Liver (tissue), 9 donors: ENCODE data around the gene SLC35B1. TPM values are rescaled to one million over a fixed set of nuclear protein-coding genes. Genes with fewer than 3 reads are reported as not detected.

Experiments used
- DNase-seq: peaks from one replicate; pipeline ENCODE4 v3.0.0-alpha.2; 2017; ENCODE audit warnings: low spot score
- H3K27ac ChIP-seq, 2 donors: one replicate each; pipeline ENCODE4 v1.7.0; 2013; ENCODE audit warnings: inconsistent platforms in 2 of 2, low read length in 2 of 2, control low read depth in 1 of 2, low read depth in 1 of 2, mild to moderate bottlenecking in 1 of 2
- H3K27me3 ChIP-seq, 4 donors: one replicate each; pipeline versions ENCODE4 v1.6.1 to v1.7.0; 2013; ENCODE audit warnings: low read length in 3 of 4, inconsistent platforms in 1 of 4, mild to moderate bottlenecking in 1 of 4, moderate library complexity in 1 of 4; ENCODE audit not compliant: control insufficient read depth in 4 of 4, insufficient read depth in 4 of 4
- H3K36me3 ChIP-seq, 4 donors: one replicate each; pipeline versions ENCODE4 v1.6.1 to v1.7.0; 2013; ENCODE audit warnings: low read length in 3 of 4, mild to moderate bottlenecking in 3 of 4, low read depth in 1 of 4, moderate library complexity in 1 of 4; ENCODE audit not compliant: control insufficient read depth in 4 of 4, insufficient read depth in 3 of 4
- H3K4me1 ChIP-seq, 4 donors: one replicate each; pipeline versions ENCODE4 v1.6.1 to v1.7.0; 2013; ENCODE audit warnings: low read length in 3 of 4, mild to moderate bottlenecking in 3 of 4, moderate library complexity in 1 of 4; ENCODE audit not compliant: control insufficient read depth in 4 of 4, insufficient read depth in 4 of 4
- H3K4me3 ChIP-seq, 3 donors: one replicate each; pipeline versions ENCODE4 v1.6.1 to v1.7.0; 2013; ENCODE audit warnings: low read length in 3 of 3, control low read depth in 1 of 3, low read depth in 1 of 3, mild to moderate bottlenecking in 1 of 3
- H3K9ac ChIP-seq, 2 donors: one replicate each; pipeline ENCODE4 v1.7.0; 2013; ENCODE audit warnings: low read length in 2 of 2, mild to moderate bottlenecking in 2 of 2, moderate library complexity in 2 of 2, control low read depth in 1 of 2, low read depth in 1 of 2
- H3K9me3 ChIP-seq, 4 donors: one replicate each; pipeline versions ENCODE4 v1.6.1 to v1.7.0; 2013; ENCODE audit warnings: low read length in 3 of 4; ENCODE audit not compliant: control insufficient read depth in 4 of 4
- ATF3 ChIP-seq: IDR thresholded peaks from 2 replicates; pipeline ENCODE4 v1.6.1; 2016; ENCODE audit warnings: antibody characterized with exemption
- EGR1 ChIP-seq, 2 donors: IDR thresholded peaks; 2 replicates each; pipeline ENCODE4 v1.6.1; 2016 to 2018; ENCODE audit warnings: antibody characterized with exemption in 2 of 2, low read depth in 2 of 2
- FOXA1 ChIP-seq: IDR thresholded peaks from 2 replicates; pipeline ENCODE4 v1.6.1; 2016; ENCODE audit warnings: antibody characterized with exemption
- FOXA2 ChIP-seq: IDR thresholded peaks from 2 replicates; pipeline ENCODE4 v1.6.1; 2016; ENCODE audit warnings: antibody characterized with exemption
- GABPA ChIP-seq, 2 donors: IDR thresholded peaks in 1 of 2; conservative IDR thresholded peaks in 1 of 2; 2 replicates each; pipeline ENCODE4 v1.6.1; 2016; ENCODE audit warnings: antibody characterized with exemption in 2 of 2, mild to moderate bottlenecking in 1 of 2, moderate library complexity in 1 of 2
- HNF4A ChIP-seq, 2 donors: conservative IDR thresholded peaks; 2 replicates each; pipeline ENCODE4 v1.6.1; 2016; ENCODE audit warnings: antibody characterized with exemption in 2 of 2, mild to moderate bottlenecking in 2 of 2
- HNF4G ChIP-seq: IDR thresholded peaks from 2 replicates; pipeline ENCODE4 v1.6.1; 2016; ENCODE audit warnings: antibody characterized with exemption
- JUND ChIP-seq, 2 donors: IDR thresholded peaks; 2 replicates each; pipeline ENCODE4 v1.6.1; 2016; ENCODE audit warnings: antibody characterized with exemption in 2 of 2
- NR2F2 ChIP-seq: IDR thresholded peaks from 2 replicates; pipeline ENCODE4 v1.6.1; 2016; ENCODE audit warnings: antibody characterized with exemption
- REST ChIP-seq: IDR thresholded peaks from 2 replicates; pipeline ENCODE4 v1.6.1; 2016; ENCODE audit warnings: antibody characterized with exemption, mild to moderate bottlenecking
- RXRA ChIP-seq, 2 donors: IDR thresholded peaks; 2 replicates each; pipeline ENCODE4 v1.6.1; 2017 to 2018; ENCODE audit warnings: antibody characterized with exemption in 2 of 2, mild to moderate bottlenecking in 1 of 2
- SP1 ChIP-seq: IDR thresholded peaks from 2 replicates; pipeline ENCODE4 v1.6.1; 2018; ENCODE audit warnings: antibody characterized with exemption, mild to moderate bottlenecking
- TAF1 ChIP-seq: conservative IDR thresholded peaks from 2 replicates; pipeline ENCODE4 v1.6.1; 2016; ENCODE audit warnings: antibody characterized with exemption, mild to moderate bottlenecking
- YY1 ChIP-seq: IDR thresholded peaks from 2 replicates; pipeline ENCODE4 v1.6.1; 2016; ENCODE audit warnings: antibody characterized with exemption, mild to moderate bottlenecking
- ZBTB33 ChIP-seq: IDR thresholded peaks from 2 replicates; pipeline ENCODE4 v1.6.1; 2016; ENCODE audit warnings: antibody characterized with exemption
- WGBS: extraction: QIAGEN DNeasy Blood & Tissue Kit; methylation state at CpG from one replicate; pipeline ENCODE4 v1.1.7; 2013; 5-methylcytosine and 5-hydroxymethylcytosine counted together
- polyA plus RNA-seq, 2 donors: library from polyadenylated mRNA; stranded (reverse) in 1 of 2; unstranded in 1 of 2; fragments of 200-250 nt in 1 of 2; fragments of >200 nt in 1 of 2; fragmentation: Nextera tagmentation in 1 of 2; extraction: Ambion mirVana in 1 of 2; gene quantifications; one replicate each; pipeline versions ENCODE4 v1.2.1 to v1.2.3, GENCODE V29; 2013 to 2015
- total RNA-seq, 2 donors: library from RNA; depleted of rRNA; stranded (reverse); fragments of >200 nt; gene quantifications; one replicate each; pipeline ENCODE4 v1.2.3, GENCODE V29; 2014
- TF ChIP-seq, protein P1 (sequence below): fragments of 150-350 bp; IDR thresholded peaks from 2 replicates; pipeline ENCODE4 v1.5.1; 2017; ENCODE audit warnings: improper control_type of control experiment, low read depth, low read length; ENCODE audit not compliant: missing input control
- TF ChIP-seq, protein P2 (sequence below): IDR thresholded peaks from 2 replicates; pipeline ENCODE4 v1.6.1; 2016; ENCODE audit warnings: antibody characterized with exemption
- donor health status: healthy.
- donor health status: healthy.
- donor health status: healthy.
- donor health status: healthy.
- donor health status: healthy.

Gene SLC35B1
- total and polyA plus RNA-seq, 4 donors, result 29.8 to 90.1 (median 76.8) TPM

- Histone ChIP-seq H3K9me3 (no peaks in the 10 kb centered on the region), H3K4me3 (peak overlapping the region; percentile 88 to 93 (median 88)), H3K4me1 (peaks cover 7 to 28% (median 20%) of the 10 kb centered on the region in 4 donors), H3K27me3 (no peaks in the 10 kb centered on the region), H3K36me3 (no peaks in the 10 kb centered on the region), H3K27ac (peak overlapping the region; percentile 100), H3K9ac (peak overlapping the region; percentile 96 to 99)
- TF ChIP-seq REST (no peak), HNF4A (conservative IDR thresholded peaks at IDR 0.05) (no peak), GABPA (IDR thresholded peaks at IDR 0.05 in 1 of 2, conservative IDR thresholded peaks at IDR 0.05 in 1 of 2) (no peak), HNF4G (no peak), RXRA (IDR thresholded peaks at IDR 0.05) (no peak), TAF1 (no peak), FOXA2 (no peak), FOXA1 (no peak), EGR1 (IDR thresholded peaks at IDR 0.05; ENCODE audit: low read depth in 2 of 2) (no peak), ATF3 (no peak), JUND (IDR thresholded peaks at IDR 0.05) (no peak), NR2F2 (no peak), SP1 (no peak), YY1 (no peak), ZBTB33 (no peak)
- TF ChIP-seq, protein P1, sequence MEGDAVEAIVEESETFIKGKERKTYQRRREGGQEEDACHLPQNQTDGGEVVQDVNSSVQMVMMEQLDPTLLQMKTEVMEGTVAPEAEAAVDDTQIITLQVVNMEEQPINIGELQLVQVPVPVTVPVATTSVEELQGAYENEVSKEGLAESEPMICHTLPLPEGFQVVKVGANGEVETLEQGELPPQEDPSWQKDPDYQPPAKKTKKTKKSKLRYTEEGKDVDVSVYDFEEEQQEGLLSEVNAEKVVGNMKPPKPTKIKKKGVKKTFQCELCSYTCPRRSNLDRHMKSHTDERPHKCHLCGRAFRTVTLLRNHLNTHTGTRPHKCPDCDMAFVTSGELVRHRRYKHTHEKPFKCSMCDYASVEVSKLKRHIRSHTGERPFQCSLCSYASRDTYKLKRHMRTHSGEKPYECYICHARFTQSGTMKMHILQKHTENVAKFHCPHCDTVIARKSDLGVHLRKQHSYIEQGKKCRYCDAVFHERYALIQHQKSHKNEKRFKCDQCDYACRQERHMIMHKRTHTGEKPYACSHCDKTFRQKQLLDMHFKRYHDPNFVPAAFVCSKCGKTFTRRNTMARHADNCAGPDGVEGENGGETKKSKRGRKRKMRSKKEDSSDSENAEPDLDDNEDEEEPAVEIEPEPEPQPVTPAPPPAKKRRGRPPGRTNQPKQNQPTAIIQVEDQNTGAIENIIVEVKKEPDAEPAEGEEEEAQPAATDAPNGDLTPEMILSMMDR, result no peak
- TF ChIP-seq, protein P2, sequence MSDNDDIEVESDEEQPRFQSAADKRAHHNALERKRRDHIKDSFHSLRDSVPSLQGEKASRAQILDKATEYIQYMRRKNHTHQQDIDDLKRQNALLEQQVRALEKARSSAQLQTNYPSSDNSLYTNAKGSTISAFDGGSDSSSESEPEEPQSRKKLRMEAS, result no peak
- DNase-seq, result peak; percentile 96
- WGBS, result under 1% methylated on average over 34 of the region's 34 CpGs
These were observed 30.4 kb downstream of the SLC35B1 start for GRCh38 chr17:49677134-49677932.
